HFFc6 (cell line): Measurements from ENCODE around the gene PGAP6. TPM values are rescaled to one million over a fixed set of nuclear protein-coding genes. Genes with fewer than 3 reads are reported as not detected.
"Not testable (repeated sequence)": the region's sequence is repeated elsewhere in the genome, so short reads cannot be mapped to it uniquely, and the experiment has no call there.

Experiments
- DNase-seq: peaks from one replicate; pipeline ENCODE4 v3.0.0-alpha.2; 2018
- H3K27ac Mint-ChIP-seq: 2 replicates; pipeline ENCODE4 v1.8.0; 2020; ENCODE audit warnings: mild to moderate bottlenecking, mixed read lengths
- H3K27me3 Mint-ChIP-seq: 2 replicates; pipeline ENCODE4 v1.8.0; 2021; ENCODE audit warnings: mild to moderate bottlenecking, moderate library complexity, mixed read lengths; ENCODE audit not compliant: insufficient read depth
- H3K36me3 Mint-ChIP-seq: 2 replicates; pipeline ENCODE4 v1.8.0; 2021; ENCODE audit warnings: low read depth, mixed read lengths
- H3K4me1 Mint-ChIP-seq: 2 replicates; pipeline ENCODE4 v1.8.0; 2020; ENCODE audit warnings: low read depth, mixed read lengths
- H3K4me3 Mint-ChIP-seq: 2 replicates; pipeline ENCODE4 v1.8.0; 2020; ENCODE audit warnings: mild to moderate bottlenecking, moderate library complexity, mixed read lengths
- H3K9me3 Mint-ChIP-seq: 2 replicates; pipeline ENCODE4 v1.8.0; 2020; ENCODE audit warnings: mild to moderate bottlenecking, mixed read lengths
- total RNA-seq, 6 experiments: library from RNA; stranded (reverse); fragmentation: NEBNext Ultra II Directional; extraction: Animal tissue kit (Norgen Biotek cat#: 25700); gene quantifications; 2 replicates in 1 of 6; 3 replicates in 5 of 6; pipeline ENCODE4 v1.2.3, GENCODE V29; 2021
- TF ChIP-seq, protein P1 (sequence below): fragments of 200-600 bp; sonication (generic); IDR thresholded peaks from 2 replicates; pipeline ENCODE4 v1.5.0; 2021; ENCODE audit warnings: antibody characterized with exemption, mild to moderate bottlenecking

Gene PGAP6
- total RNA-seq, 6 experiments from 2014 or later = 50.6 to 69.7 (median 59.7) TPM

DNA sequence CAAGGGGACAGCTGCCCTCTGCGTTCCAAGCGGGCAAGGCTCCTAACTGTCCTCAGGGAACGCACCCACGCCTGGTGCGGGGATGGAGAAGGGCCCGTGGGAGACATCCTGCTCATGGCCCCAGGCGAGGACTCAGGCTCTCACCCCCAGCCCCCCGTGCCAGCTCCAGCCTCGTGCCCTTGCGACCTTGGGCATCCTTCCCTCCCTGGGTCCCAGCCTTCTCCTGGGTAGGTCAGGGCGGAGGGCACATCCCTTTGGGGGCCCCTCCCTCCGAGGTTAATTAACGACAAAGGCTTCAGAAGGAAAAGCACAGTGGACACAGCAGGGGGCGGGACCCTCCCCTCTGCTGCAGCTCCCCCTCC, 3.0 kb downstream of the PGAP6 start:
- TF ChIP-seq, protein P1, sequence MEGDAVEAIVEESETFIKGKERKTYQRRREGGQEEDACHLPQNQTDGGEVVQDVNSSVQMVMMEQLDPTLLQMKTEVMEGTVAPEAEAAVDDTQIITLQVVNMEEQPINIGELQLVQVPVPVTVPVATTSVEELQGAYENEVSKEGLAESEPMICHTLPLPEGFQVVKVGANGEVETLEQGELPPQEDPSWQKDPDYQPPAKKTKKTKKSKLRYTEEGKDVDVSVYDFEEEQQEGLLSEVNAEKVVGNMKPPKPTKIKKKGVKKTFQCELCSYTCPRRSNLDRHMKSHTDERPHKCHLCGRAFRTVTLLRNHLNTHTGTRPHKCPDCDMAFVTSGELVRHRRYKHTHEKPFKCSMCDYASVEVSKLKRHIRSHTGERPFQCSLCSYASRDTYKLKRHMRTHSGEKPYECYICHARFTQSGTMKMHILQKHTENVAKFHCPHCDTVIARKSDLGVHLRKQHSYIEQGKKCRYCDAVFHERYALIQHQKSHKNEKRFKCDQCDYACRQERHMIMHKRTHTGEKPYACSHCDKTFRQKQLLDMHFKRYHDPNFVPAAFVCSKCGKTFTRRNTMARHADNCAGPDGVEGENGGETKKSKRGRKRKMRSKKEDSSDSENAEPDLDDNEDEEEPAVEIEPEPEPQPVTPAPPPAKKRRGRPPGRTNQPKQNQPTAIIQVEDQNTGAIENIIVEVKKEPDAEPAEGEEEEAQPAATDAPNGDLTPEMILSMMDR = no peak
- Mint-ChIP-seq H3K27ac (no peak overlapping the region), H3K4me1 (peaks cover 6% of the 10 kb centered on the region), H3K36me3 (no peaks in the 10 kb centered on the region), H3K9me3 (no peaks in the 10 kb centered on the region), H3K27me3 (no peaks in the 10 kb centered on the region; the same call in 1 of the 2 replicates), H3K4me3 (no peak overlapping the region)
- no peak for DNase-seq

- H3K36me3 Mint-ChIP-seq, H3K4me3 Mint-ChIP-seq: not testable (repeated sequence)
Observed at GRCh38 chr16:378113-378820, 3.5 kb downstream of the PGAP6 start.

GRCh38 chr16:377419-377951, 4.3 kb downstream of the PGAP6 start:
- no peak overlapping the region for H3K27ac Mint-ChIP-seq
- no peaks in the 10 kb centered on the region for H3K36me3 Mint-ChIP-seq
- DNase-seq = no peak
- TF ChIP-seq, protein P1 = no peak
- no peak overlapping the region for H3K4me3 Mint-ChIP-seq
- no peaks in the 10 kb centered on the region; the same call in 1 of the 2 replicates for H3K27me3 Mint-ChIP-seq
- no peaks in the 10 kb centered on the region for H3K9me3 Mint-ChIP-seq
- no peaks in the 10 kb centered on the region for H3K4me1 Mint-ChIP-seq

More at GRCh38 chr16:378113-378820, 3.5 kb downstream of the PGAP6 start:
- DNase-seq, H3K27ac Mint-ChIP-seq, H3K9me3 Mint-ChIP-seq, H3K27me3 Mint-ChIP-seq, H3K4me1 Mint-ChIP-seq: not testable (repeated sequence)

DNA sequence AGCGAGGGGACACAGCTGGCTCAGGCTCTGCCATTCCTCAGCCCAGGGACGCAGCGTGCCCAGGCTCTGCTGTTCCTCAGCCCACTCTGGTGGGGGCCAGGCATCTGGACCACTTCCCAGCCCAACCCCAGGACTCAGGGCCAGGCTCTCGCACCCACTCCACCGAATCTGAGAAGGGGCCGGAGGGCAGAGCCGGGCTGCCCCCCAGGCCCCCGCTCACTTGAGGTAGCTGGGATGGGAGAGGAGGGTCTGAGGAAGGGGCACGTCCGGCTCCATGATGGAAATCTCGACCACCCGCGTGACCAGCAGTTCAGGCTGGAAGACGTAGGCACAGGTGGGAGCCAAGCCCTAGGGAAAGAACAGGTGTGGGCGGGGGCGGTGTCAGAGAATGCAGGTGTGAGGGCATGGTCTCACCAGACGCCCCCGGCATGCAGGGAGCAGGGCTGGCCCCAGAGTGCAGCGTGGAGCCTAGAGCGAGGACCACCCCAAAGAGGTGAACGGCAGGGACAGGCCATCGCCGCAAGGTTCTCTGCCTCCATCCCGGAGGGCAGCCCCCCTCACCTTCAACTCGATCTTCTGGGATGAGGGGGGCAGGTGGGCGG, 4.9 kb downstream of the PGAP6 start:
- no peaks in the 10 kb centered on the region for H3K36me3 Mint-ChIP-seq
- no peaks in the 10 kb centered on the region; the same call in 1 of the 2 replicates for H3K27me3 Mint-ChIP-seq
- no peaks in the 10 kb centered on the region for H3K9me3 Mint-ChIP-seq
- H3K4me1 Mint-ChIP-seq = no peaks in the 10 kb centered on the region
- no peak for DNase-seq
- no peak overlapping the region for H3K4me3 Mint-ChIP-seq
- H3K27ac Mint-ChIP-seq = no peak overlapping the region
- TF ChIP-seq, protein P1 = no peak

DNA sequence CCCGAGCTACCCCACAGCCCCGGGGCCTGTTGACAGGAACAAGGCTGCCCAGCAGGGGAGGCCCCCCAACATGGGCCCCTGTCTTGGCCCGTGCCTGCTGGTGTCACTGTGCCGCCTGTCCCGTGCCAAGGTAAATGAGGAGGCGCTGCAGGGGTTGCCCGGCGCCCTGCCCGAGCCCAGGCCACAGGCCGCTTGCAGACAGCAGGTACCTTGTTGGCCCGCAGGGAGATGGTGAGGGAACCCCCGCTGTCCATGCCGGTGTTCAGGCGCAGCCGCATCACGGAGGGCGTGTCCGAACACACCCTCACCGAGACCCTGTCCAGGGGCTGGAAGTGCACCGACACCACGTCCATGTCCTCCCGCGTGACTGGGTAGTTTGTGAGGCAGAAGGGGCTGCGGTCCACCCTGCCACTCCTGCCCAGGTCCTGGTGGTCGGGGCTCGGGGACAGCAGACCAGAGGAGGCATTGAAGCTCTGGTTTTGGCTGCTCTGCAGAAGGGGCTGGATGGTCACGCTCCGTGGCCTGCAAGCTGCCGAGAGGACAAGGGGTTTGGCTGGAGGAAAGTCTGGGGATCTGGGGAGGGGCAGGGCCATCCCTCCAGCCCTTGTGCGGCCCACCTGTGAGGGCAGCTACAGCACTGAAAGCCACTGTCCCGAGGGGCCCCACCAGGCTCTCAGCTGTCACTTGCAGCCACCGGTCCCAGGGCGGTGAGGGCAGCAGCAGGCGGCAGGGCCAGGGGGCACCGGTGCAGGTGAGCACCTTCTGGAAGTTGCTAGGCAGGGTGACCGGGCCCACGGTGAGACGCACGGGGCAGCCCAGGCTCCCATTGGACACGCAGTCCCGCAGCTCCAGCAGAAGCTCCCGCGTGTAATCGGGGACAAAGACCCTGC, 5.6 kb downstream of the PGAP6 start:
- no peaks in the 10 kb centered on the region for H3K9me3 Mint-ChIP-seq
- no peaks in the 10 kb centered on the region; the same call in 1 of the 2 replicates for H3K27me3 Mint-ChIP-seq
- no peak overlapping the region for H3K4me3 Mint-ChIP-seq
- H3K36me3 Mint-ChIP-seq = no peaks in the 10 kb centered on the region
- DNase-seq = no peak
- no peaks in the 10 kb centered on the region for H3K4me1 Mint-ChIP-seq
- no peak overlapping the region for H3K27ac Mint-ChIP-seq
- TF ChIP-seq, protein P1 = no peak
